Fibroblast of gingiva (primary cell): ENCODE measurements around the gene FER1L5.

Source experiments
- DNase-seq: peaks from one replicate; pipeline ENCODE4 v3.0.0-alpha.2; 2011; ENCODE audit warnings: low read depth

FER1L5 gene

GRCh38 chr2:96680561-96681141, 38.1 kb downstream of the FER1L5 start:
- DNase-seq, result no peak

DNA sequence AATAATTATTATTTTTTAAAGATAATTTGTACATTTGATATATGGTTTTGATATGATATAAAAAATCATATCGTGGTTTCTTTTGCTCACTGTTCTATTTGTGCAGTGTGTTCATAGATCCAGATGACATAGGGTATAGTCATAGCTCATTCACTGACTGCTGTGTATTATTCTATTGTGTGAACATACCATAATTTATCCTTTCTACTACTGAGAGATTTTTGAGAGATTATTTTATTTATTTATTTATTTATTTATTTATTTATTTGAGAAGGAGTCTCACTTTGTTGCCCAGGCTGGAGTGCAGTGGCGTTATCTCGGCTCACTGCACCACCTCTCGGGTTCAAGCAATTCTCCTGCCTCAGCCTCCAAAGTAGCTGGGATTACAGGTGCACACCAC, 39.0 kb downstream of the FER1L5 start:
- DNase-seq, result no peak

GRCh38 chr2:96683307-96683706, 40.7 kb downstream of the FER1L5 start:
- DNase-seq, result no peak

GRCh38 chr2:96683972-96684820, 41.6 kb downstream of the FER1L5 start:
- DNase-seq, result no peak

GRCh38 chr2:96684883-96685576, 42.5 kb downstream of the FER1L5 start:
- DNase-seq, result no peak

- no peak for DNase-seq
These were observed 43.3 kb downstream of the FER1L5 start for GRCh38 chr2:96685577-96686459.

DNA sequence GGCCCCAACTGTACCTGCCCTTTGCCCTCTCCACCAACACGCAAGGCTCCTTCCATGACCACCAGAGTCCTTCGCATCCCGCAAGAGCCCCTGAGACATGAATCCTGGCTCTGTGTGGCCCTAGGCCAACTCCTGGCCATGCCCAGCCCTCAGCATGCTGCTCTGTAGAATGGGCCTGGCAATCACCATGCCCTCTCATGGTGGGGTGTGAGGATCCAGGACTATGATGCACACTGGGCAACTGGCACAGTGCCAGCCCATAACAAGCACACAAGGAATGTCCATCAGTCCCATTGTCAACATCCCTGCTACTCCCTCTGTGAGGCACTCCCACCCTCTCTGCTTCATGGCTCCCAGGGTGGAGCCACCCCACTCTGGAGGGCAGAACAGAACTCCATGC, 44.7 kb downstream of the FER1L5 start:
- DNase-seq, result no peak

DNA sequence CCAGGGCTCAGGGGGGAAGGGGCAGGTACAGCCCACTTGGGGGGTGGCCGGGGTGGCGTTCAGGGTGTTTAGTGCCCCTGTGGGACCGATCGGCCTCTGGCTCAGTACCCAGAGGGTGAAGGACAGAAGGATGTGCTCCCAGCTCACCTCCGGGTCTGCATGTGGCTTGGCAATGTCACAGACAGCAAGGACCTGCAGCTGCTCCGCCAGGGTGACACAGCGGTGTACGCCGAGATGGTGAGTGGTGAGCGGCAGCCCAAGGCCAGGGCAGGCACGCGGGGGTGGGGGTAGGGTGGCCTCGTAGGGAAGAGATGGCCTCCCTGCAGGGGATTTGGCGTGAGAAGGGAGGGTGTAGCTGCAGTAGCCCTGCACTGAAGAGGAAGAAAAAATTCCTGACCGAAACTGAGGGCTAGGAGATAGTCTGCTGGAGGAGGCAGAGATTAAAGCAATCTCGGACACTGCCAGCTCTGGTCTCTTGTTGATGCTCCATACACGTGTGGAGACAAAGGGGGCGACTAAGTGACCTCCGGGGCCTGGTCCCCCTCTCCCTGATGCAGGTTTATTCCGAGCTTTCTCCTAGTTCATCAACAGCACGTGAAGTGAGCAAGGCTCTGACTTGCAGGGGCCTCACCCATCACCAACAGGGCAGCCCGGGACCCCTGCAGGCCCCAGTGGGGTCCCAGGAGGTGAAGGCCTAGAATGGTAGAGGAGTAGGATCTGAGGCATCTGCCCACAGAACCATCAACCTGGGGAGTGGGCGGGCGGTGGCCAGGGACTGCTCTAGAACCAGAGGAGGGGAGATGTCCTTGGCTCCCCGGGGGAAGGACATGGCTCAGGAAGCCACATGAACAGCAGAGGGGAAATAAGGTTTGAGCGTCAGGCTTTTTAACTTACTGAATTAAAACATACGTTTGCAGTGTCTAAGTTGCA, 45.4 kb downstream of the FER1L5 start:
- DNase-seq, result no peak

DNA sequence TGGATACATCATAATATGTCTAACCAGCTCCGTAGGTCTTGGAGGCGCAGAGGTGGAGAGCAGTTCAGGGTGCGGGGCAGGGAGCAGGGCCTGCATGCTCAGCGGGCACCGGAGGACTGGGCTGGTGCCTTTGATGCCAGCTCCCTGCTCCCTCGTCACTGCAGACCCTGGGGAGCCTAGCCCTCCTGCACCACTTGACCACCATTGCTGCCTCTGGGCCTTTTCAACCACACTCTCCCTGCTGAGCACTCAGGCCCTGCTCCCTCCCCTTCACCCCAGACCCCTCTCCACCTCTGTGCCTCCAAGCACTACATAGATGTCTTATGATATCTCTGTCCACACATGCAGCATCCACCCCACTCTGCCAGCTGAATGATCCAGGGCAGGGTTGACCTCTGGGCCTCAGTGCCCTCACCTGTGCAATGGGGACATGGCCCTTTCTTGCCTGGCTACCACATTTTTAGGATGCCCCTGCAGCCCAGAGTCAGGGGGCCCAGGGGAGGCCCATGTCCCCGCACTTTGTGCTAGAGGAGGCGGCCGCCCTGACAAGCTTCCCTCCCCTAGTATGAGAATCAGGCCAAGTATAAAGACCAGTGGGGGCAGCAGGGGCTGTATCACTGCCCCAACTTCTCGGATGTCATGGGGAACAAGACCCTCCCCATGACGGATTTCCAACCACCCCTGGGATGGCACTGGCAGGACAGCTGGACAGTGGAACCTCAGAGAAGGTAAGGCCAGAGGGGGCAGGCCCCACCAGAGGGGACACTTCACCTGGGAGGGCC, 46.3 kb downstream of the FER1L5 start:
- no peak for DNase-seq

DNA sequence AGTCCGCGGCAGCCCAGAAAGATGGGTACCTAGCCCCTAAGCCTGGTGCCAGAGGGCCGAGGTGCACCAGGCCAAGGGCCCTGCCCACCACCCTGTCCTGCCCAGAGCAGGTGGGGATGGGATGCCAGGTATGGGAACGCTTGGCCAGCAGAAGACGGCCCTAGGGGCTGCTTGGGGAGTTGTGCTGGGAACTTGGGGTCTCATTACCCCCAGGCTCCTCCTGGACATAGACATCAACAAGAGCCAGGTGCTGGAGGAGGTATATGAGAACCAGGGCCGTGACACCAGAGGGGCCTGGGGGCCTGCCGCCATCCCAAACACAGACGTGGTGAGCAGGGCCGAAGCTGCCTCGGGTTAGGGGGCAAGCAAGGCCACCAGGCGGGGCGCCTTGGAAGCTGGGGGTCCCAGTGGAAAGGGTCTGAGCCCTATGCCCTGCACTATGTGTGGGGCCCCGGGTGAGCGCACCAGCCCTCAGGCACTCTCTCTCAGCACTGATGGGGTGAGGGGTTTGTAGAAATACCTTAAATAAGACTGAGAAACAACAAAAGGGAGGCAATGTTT, 46.9 kb downstream of the FER1L5 start:
- no peak for DNase-seq

GRCh38 chr2:96690306-96691021, 47.9 kb downstream of the FER1L5 start:
- DNase-seq, result no peak

- no peak for DNase-seq
These were observed 48.6 kb downstream of the FER1L5 start for GRCh38 chr2:96691022-96691612.

GRCh38 chr2:96692094-96692971, 49.8 kb downstream of the FER1L5 start:
- no peak for DNase-seq

GRCh38 chr2:96693286-96694200, 51.0 kb downstream of the FER1L5 start:
- DNase-seq, result no peak

DNA sequence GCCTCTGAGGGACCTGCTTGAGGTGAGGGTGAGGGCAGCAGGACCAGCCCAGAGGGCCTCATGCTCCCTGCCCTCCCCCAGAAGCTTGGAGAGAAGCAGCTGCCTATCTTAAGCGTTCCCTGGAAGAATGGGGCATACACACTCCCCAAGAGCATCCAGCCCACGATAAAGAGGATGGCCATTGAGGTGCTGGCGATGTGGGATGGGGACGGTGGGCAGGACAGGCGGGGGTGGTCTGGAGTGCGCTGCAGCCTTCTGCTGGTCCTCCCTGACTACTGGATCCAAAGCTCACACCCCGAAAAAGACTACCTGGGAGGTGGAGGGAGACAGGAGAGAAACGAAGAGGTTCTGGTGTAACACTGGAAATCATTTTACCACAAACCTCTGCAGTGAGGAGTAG, 51.7 kb downstream of the FER1L5 start:
- no peak for DNase-seq

DNA sequence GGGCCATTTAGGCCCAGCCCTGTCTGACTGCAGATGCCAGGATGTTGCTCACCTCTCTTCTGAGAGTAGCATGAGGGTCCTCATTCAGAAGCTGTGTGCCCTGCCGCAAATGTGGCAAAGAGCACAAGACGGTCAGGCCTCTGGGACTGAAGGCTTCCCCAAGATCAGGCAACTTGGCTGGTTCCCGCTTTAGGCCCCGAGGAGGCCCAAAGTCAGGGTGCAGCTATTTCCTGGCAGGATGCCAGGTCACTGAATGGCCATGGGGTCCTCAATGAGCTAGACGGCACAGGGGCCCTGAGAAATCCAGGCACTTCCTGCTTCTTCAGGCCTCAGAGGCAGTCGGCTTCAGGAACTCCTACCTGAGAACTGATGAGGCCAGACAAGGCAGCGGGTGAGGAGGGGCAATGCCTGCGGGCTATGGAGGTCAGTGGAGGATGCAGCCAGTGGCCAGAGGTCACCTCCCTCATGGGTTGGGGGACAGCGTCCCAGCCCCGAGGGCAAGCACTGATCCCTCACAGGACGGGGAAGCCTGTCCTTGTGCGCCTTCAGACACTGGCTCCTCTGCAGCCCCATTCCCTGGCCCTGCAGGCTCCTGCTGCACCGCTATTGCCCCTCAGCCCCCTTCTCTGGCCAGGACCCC, 52.4 kb downstream of the FER1L5 start:
- no peak for DNase-seq
